Ectodermal cell (in vitro differentiated cells): Measurements from ENCODE around the gene TRPM7.
"Not testable (repeated sequence)": the region's sequence is repeated elsewhere in the genome, so short reads cannot be mapped to it uniquely, and the experiment has no call there.

ENCODE experiments used
- H3K27ac ChIP-seq: 2 replicates; pipeline ENCODE4 v1.7.0; 2013; ENCODE audit warnings: mild to moderate bottlenecking, low read depth, low read length; ENCODE audit not compliant: insufficient read depth, poor library complexity, severe bottlenecking
- H3K27me3 ChIP-seq: 2 replicates; pipeline ENCODE4 v1.7.0; 2013; ENCODE audit warnings: mild to moderate bottlenecking, low read length; ENCODE audit not compliant: insufficient read depth, control insufficient read depth, poor library complexity, severe bottlenecking
- H3K36me3 ChIP-seq: one replicate; pipeline ENCODE4 v1.7.0; 2013; ENCODE audit warnings: low read length; ENCODE audit not compliant: control insufficient read depth, insufficient read depth
- H3K4me1 ChIP-seq: one replicate; pipeline ENCODE4 v1.7.0; 2013; ENCODE audit warnings: low read length; ENCODE audit not compliant: control insufficient read depth, insufficient read depth
- H3K4me3 ChIP-seq: 2 replicates; pipeline ENCODE4 v1.7.0; 2013; ENCODE audit warnings: low read depth, low read length, control low read depth; ENCODE audit not compliant: insufficient read depth
- H3K9me3 ChIP-seq: 2 replicates; pipeline ENCODE4 v1.7.0; 2013; ENCODE audit warnings: mild to moderate bottlenecking, low read length, moderate library complexity; ENCODE audit not compliant: control insufficient read depth
- WGBS, 2 experiments: methylation state at CpG; one replicate each; pipeline ENCODE4 v1.1.7; 2013; ENCODE audit warnings: missing lambda C conversion rate in 2 of 2; 5-methylcytosine and 5-hydroxymethylcytosine counted together

TRPM7 gene

DNA sequence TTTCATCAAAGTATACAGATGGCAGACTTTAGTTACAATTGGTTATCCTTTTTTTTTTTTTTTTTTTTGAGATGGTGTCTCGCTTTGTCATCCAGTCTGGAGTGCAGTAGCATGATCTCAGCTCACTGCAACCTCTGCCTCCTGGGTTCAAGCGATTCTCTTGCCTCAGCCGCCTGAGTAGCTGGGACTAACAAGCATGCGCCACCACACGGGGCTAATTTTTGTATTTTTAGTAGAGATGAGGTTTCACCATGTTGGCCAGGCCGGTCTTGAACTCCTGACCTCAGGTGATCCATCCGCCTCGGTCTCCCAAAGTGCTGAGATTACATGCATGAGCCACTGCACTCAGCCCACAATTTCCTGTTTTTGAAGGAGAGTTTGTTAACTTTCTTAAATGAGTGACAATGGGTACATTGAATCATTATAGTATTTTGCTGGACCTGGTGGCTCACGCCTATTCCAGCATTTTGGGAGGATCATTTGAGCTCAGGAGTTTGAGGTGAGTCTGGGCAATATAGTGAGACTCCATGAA lies 8.1 kb upstream of the TRPM7 start:
- H3K4me1 ChIP-seq, H3K27ac ChIP-seq, H3K4me3 ChIP-seq, H3K27me3 ChIP-seq, H3K9me3 ChIP-seq, H3K36me3 ChIP-seq: not testable (repeated sequence)
- WGBS, 2 experiments: 88 to 89% methylated on average over 9 of the region's 9 CpGs

DNA sequence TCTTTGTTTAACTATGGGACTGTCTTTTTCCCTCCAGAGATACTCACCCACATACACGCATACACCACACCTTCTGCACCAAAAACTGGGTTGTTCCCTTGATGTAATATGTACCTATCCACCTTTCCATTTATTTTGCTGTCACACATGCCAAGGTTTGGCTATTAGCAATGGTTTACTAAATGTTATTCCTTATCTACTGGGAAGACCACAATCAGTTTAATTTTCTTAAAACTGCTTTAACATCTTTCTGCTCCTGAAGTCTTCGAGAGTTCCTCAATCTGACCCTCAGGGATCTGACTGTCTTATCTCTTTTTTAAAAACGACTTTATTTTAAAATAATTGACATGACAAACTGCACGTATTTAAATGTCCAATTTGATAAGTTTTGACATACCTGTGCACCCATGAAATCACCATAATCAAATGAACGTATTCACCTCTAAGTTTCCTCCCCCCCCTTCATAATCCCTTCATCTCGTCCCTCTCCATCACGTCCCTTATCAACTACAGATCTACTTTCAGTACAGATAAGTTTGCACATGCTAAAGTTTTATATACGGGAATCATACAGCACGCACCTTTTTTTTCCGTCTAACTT lies 805 bp upstream of the TRPM7 start:
- peaks cover 16% of the 10 kb centered on the region for H3K4me1 ChIP-seq
- no peaks in the 10 kb centered on the region for H3K27me3 ChIP-seq
- H3K9me3 ChIP-seq: no peaks in the 10 kb centered on the region
- H3K4me3 ChIP-seq: peak overlapping the region; percentile 96
- peak overlapping the region; percentile 70 for H3K27ac ChIP-seq
- 79% methylated on average over 10 of the region's 10 CpGs for WGBS, 2 experiments
- peaks cover 6% of the 10 kb centered on the region for H3K36me3 ChIP-seq

DNA sequence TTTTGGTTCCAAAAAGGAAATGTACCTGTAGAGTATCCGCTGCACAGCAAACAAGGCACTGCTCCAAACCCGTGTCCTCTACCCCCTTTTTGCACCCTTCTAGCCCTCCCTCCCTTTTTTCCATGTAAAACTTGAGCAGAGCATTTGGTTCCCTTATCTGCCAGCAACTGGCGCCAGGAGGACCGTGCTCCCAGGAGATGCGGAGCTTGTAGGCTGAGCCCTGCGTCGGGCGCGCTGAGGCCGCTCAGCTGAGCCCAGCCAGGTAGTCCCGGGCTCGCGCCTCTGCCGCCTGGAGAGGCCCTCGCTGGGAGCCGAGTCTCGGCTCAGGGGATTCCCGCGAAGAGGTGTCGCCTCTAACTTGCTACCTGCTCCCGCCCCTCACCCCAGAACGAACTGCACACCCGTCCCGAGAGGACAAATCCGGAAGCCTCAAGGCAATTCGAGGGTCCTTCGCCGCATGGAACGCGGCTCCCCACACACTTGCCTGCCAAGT lies 575 bp downstream of the TRPM7 start:
- 0% methylated on average over 30 of the region's 30 CpGs for WGBS, 2 experiments
- H3K36me3 ChIP-seq: peaks cover 6% of the 10 kb centered on the region
- peak overlapping the region; percentile 96 for H3K4me3 ChIP-seq
- H3K4me1 ChIP-seq: peaks cover 16% of the 10 kb centered on the region
- peak overlapping the region; percentile 89 for H3K27ac ChIP-seq
- no peaks in the 10 kb centered on the region for H3K27me3 ChIP-seq
- H3K9me3 ChIP-seq: no peaks in the 10 kb centered on the region

DNA sequence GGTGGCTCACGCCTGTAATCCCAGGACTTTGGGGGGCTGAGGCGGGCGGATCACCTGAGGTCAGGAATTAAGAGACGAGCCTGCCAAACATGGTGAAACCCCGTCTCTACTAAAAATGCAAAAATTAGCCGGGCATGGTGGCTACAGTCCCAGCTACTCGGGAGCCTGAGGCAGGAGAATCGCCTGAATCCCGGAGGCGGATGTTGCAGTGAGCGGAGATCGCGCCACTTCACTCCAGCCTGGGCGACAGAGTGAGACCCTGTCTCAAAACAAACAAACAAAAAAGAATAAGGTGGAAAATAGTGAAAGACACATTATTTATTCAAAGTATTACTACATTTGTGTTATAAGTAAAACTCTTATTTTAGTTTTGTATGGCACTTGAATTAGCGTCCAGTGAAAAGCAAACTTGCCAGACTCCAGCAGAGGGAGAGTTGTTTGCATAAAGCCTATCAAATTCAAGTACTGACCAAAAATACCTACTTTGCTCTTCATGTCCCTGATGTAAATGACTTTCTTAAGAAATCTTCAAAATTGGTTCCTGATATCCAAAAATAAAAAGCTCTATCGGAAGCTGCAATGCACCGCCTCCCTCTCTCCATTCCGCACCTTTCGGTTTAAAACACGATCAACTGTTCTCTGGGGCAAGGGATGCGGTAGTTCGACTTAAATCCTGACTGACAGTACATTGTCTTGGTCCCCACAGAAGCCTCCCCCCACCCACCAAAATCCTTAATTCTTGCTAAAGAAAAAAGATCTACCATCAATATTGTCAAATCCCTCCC lies 1.2 kb downstream of the TRPM7 start:
- peak overlapping the region; percentile 96 for H3K4me3 ChIP-seq
- peaks cover 16% of the 10 kb centered on the region for H3K4me1 ChIP-seq
- peaks cover 6% of the 10 kb centered on the region for H3K36me3 ChIP-seq
- no peak overlapping the region for H3K27ac ChIP-seq
- WGBS, 2 experiments: 33 to 41% methylated on average over 21 to 22 of the region's 22 CpGs
- H3K9me3 ChIP-seq: no peaks in the 10 kb centered on the region
- H3K27me3 ChIP-seq: no peaks in the 10 kb centered on the region

DNA sequence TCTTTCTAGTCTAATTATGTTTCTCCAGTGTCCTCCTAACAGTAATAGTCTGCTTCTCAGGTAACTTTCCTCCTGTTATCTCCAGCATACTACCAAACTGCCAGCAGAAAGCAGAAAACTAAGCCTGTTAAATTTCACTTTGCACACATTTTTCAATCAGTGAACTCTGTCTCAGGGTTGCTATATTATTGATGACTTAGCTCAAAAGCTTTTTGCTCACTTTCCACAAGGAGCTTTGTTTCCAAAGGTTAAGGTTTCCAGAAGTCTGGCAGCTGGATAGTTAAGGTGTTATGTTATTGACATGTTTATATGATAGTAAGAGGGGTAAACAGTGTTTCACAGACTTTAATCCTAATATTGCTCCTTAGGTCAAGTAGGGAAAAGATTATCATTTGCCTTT lies 5.1 kb downstream of the TRPM7 start:
- no peaks in the 10 kb centered on the region for H3K9me3 ChIP-seq
- no peak overlapping the region for H3K27ac ChIP-seq
- peaks cover 11% of the 10 kb centered on the region for H3K4me1 ChIP-seq
- no peak overlapping the region for H3K4me3 ChIP-seq
- peaks cover 6% of the 10 kb centered on the region for H3K36me3 ChIP-seq
- H3K27me3 ChIP-seq: no peaks in the 10 kb centered on the region

DNA sequence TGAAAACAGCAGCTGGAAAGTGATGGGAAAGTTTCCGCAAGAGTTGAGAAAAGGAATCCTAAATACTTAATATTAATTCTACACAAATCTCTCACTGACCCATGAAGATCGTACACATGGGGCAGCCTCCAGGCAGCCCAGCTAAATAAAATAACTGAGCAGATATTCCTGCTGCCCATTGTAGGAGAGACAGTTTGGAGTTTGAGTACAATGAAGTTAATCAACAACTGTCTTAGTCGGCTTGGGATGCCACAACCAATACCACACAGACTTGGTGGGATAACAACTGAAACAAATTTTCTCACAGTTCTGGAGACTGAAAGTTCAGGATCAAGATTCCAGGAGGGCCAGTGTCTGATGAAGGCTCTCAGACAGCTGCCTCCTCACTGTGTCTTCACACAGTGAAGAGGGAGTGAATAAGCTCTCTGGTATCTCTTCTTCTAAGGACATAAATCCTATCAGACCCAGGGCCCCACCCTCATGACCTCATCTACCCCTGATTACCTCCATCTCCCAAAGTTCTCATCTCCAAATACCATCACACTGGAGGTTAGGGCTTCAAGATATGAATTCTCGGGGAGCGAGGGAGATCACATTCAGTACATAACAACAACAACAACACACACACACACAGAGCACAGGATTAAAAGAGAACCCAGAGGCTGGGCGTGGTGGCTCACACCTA lies 9.7 kb downstream of the TRPM7 start:
- Histone ChIP-seq H3K9me3 (no peaks in the 10 kb centered on the region), H3K4me3 (no peak overlapping the region), H3K27me3 (no peaks in the 10 kb centered on the region), H3K4me1 (no peaks in the 10 kb centered on the region), H3K27ac (no peak overlapping the region), H3K36me3 (peaks cover 4% of the 10 kb centered on the region)
- 93 to 94% methylated on average over 6 of the region's 6 CpGs for WGBS, 2 experiments

DNA sequence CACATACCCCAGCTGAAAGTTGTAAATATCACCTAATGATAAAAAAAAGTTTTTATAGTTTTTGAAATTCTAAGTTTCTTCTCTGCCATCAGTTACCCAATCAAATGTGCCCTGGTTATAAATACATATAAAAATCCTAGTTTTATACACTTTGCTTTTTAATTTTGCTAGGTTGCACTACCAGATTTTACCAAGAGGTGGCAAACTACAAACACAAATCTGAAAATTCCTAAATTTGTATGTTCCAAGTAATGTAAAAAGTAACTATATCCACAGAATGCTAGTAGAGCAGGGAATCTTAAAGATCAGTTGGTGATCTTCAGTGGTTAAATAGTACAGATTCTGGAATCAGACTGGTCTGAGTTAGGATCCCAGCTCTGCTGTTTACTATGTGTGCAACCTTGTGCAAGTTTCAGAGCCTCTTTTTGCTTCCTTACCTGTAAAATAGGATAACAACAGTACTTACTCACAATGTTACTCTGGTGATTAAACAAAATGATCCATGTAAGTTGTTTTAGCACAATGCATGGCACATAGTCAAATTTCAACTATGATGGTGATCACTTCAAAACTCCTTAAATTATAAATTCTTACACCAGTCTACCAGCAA lies 11.0 kb downstream of the TRPM7 start:
- H3K9me3 ChIP-seq: no peaks in the 10 kb centered on the region
- no peak overlapping the region for H3K4me3 ChIP-seq
- H3K27ac ChIP-seq: peak overlapping the region; percentile 2
- no peaks in the 10 kb centered on the region for H3K27me3 ChIP-seq
- H3K36me3 ChIP-seq: peaks cover 4% of the 10 kb centered on the region
- no peaks in the 10 kb centered on the region for H3K4me1 ChIP-seq

DNA sequence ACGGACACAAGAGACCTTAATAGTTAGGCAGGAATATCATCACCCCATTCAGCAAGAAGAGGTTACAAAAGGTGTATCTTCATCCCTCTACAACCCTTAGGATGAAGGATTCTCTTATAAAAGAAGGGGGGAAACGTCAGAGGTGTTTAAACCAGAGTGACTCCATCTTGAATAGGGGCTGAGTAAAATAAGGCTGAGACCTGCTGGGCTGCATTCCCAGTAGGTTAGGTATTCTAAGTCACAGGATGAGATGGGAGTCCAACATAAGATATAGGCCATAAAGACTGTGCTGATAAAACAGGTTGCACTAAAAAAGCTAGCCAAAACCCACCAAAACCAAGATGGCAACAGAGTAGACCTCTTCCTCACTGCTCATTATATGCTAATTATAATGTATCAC lies 16.5 kb downstream of the TRPM7 start:
- H3K9me3 ChIP-seq: no peaks in the 10 kb centered on the region
- no peaks in the 10 kb centered on the region for H3K4me1 ChIP-seq
- H3K27me3 ChIP-seq: no peaks in the 10 kb centered on the region
- no peak overlapping the region for H3K27ac ChIP-seq
- peaks cover 10% of the 10 kb centered on the region for H3K36me3 ChIP-seq
- no peak overlapping the region for H3K4me3 ChIP-seq
- 87 to 94% methylated on average over 2 of the region's 2 CpGs for WGBS, 2 experiments

DNA sequence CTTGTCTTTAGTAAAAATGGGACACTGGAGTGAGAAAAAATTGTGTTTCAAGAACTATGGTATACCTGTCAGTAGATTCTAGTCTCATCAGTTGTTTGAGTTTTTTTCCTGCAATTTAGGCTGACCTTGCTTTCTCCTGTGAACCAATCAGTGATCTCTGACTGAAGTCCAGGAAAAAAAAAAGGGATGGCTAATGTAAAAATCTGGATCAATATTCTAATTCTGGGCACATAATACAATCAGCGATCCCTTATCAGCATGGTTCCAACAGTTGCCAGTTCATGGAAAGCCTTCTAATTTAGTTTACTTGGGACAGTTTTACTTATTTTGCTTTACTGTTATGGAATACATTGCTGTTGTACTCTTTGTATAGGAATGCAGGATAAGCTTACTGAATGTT lies 17.0 kb downstream of the TRPM7 start:
- Histone ChIP-seq H3K9me3 (no peaks in the 10 kb centered on the region), H3K4me1 (no peaks in the 10 kb centered on the region), H3K27me3 (no peaks in the 10 kb centered on the region), H3K27ac (no peak overlapping the region), H3K4me3 (no peak overlapping the region), H3K36me3 (peaks cover 10% of the 10 kb centered on the region)
- 95 to 100% methylated on average over 1 of the region's 1 CpG for WGBS, 2 experiments

DNA sequence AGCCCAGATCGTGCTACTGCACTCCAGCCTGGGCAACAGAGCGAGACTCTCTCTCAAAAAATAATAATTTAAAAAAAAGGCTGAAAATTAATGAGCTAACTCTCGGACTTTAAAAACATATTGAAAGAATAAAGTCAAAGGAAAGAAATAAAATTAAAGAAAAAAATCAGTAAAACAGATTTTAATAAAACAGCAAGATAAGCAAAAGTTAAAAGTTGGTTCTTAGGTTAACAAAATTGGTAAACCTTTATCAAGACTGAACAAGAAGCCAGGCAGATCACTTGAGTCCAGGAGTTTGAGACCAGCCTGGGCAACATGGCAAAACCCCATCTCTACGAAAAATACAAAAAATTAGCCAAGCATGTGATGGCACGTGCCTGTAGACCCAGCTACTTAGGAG lies 20.7 kb downstream of the TRPM7 start:
- WGBS, 2 experiments: 92 to 94% methylated on average over 4 of the region's 5 CpGs
- no peaks in the 10 kb centered on the region for H3K27me3 ChIP-seq
- peaks cover 16% of the 10 kb centered on the region for H3K36me3 ChIP-seq
- H3K4me3 ChIP-seq: no peak overlapping the region
- no peaks in the 10 kb centered on the region for H3K4me1 ChIP-seq
- H3K27ac ChIP-seq: no peak overlapping the region
- no peaks in the 10 kb centered on the region for H3K9me3 ChIP-seq
